ENCODE results near the gene CDYL.
A peak's percentile ranks its signal among the peaks of the same experiment; 100 is the strongest.

The CDYL gene

GRCh38 chr6:4940416-4940815 lies 164.2 kb downstream of the CDYL start:
- DNase-seq: no peak

GRCh38 chr6:4941782-4942672 lies 165.8 kb downstream of the CDYL start:
- DNase-seq: peak; percentile 80

GRCh38 chr6:4942673-4943009 lies 166.4 kb downstream of the CDYL start:
- DNase-seq: no peak

DNA sequence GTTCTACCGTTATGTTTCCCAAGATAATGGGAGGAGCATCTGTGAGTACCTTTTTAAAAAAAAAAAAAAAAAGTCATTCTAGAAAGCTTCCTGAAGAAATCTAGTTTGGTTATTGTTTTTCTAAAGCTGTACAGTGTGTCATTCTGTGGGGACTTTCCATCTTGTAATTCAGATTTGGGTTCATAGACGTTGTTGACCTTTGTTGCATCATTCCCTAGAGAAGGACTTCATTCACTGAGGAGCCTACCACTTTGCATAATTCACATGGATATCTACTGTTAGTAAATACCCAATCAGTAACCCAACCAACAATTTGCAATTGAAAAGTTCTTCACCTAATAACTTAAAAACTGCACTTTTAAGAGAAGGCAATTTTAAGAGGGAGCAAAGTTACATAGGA lies 167.5 kb downstream of the CDYL start:
- DNase-seq: no peak

DNA sequence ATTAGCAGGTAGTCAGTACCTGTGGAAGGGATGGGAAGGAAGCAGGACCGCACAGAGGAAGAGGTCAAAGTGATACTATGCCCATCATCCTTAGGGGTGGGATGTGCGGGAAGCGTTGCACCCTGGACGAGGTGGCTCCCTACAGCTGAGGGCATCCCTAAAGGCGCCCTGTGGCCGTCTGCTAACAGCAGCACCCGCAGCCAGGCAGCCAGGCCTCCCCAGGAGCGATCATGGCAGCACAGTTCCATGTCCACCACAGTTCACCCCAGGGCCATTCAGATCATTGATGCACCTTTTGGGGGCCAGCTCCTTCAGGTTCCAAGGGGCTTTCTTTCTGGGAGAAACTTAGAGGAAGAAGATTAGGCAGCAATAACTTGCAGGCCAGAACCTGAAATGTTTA lies 168.1 kb downstream of the CDYL start:
- DNase-seq: no peak

DNA sequence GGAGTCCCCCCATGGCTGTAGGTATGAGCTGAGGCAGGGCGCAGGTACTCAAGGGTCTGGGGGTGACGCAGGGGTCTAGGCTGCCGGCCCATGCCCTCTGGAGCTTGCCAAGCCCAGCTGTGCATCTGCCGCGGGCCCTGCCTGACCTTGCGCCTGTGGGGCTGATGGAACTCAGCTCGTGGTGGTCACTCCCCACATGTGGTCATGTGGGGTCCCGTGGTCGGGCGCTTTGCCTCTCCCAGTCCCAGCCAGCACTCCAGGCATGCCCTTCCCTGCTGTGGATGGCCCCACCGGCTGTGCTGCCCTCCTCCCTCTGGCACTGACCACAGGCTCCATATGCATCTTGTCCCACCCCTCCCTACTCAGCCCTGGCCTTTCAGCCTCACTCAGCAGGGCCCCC lies 170.3 kb downstream of the CDYL start:
- DNase-seq: no peak

DNA sequence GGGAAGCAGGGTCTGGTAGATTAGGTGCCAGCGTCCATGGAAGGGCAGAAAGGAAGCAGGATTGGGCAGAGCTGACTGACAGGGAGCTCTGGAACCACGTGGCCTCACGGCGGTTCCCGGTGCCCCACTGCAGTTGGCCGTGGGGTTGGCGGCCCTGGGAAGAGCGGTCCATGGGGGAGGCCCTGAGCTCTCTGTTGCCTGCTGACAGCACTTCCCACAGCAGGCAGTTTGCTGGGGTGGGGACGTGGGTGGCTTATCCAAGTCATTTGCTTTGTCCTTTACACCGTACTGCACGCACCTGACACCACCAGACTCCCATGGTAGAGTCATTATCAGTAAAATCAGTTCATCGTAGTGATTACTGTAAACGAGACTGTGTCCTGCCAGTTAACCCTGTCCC lies 171.5 kb downstream of the CDYL start:
- DNase-seq: no peak

DNA sequence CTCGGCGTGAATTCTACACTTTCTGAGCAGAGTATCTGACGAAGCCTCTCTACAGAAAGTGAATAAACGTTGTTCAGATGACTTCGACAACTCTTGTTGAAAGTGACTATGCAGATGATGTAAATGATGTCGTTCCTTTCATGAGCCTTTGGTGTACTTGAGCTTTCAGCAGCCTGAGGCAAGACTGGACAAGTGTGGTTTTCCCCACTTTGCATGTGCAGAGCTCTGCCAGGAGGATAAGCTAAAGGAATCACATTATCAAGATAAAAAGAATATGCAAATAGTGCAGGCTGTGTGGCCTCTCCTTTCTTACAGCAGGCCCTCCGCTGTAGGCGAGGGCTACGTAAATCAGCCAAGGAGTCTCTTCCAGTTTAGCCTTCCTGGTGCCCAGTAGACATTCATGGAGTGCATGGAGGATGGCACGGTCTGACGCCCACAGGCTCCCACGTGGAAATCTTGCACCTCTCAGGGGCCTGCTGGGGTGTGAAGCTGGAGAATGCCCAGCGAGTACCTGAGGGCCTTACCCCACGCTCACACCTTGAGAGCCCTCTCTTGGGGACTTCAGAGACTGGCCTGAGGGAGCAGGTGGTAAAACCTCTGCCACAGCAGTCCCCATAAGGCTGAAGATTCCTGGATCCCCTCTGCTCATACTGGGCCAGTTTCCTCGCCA lies 172.7 kb downstream of the CDYL start:
- no peak for DNase-seq

GRCh38 chr6:4950076-4950475 lies 173.9 kb downstream of the CDYL start:
- no peak for DNase-seq

DNA sequence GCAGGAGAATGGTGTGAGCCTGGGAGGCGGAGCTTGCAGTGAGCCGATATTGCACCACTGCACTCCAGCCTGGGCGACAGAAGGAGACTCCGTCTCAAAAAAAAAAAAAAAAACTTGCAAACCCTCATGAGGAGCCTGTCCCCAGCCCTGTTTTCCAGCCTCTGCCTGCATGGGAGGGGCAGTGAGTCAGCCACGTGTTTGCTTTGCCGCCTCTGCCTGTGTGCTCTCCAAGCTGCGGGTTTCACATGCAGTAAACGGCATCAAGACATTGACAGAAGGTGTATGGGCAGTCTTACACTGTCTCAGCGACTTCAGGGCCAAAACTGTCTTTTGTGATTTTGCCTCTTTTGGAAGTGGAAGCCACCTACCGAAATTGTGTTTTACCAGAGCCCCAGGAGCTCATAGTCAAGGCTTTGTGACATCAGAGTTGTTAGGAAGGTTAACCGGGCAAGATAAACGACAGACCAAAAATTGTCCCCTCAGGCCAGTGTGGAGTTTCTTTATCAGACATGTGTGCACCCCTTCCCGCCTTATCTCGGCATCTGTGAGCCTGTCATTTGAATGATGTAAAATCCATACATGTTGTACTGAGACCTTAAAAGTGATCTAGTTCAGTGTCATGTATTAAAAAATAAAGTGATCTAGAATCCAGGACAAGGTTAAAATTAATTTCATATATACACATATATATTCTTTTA lies 174.8 kb downstream of the CDYL start:
- no peak for DNase-seq

DNA sequence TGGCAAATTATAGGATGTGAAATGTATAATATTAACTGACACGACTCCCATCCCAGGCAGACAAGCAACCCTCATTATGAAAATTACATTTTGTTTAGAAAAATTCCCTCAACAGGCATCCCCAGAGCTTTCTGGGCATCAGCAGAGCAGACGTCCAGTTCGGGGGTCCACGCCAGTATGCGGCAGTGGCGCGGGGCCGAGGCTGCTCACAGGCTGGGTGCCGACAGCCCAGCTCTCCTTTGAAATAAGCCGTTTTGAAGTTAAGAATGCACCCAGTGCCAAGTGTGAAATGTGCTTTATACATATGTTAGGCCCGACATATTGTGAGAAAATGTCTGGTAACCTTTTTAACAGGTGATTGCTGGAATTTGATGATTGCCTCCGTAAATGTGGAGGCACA lies 177.2 kb downstream of the CDYL start:
- DNase-seq: no peak

GRCh38 chr6:4956625-4957024 lies 180.4 kb downstream of the CDYL start:
- no peak for DNase-seq

DNA sequence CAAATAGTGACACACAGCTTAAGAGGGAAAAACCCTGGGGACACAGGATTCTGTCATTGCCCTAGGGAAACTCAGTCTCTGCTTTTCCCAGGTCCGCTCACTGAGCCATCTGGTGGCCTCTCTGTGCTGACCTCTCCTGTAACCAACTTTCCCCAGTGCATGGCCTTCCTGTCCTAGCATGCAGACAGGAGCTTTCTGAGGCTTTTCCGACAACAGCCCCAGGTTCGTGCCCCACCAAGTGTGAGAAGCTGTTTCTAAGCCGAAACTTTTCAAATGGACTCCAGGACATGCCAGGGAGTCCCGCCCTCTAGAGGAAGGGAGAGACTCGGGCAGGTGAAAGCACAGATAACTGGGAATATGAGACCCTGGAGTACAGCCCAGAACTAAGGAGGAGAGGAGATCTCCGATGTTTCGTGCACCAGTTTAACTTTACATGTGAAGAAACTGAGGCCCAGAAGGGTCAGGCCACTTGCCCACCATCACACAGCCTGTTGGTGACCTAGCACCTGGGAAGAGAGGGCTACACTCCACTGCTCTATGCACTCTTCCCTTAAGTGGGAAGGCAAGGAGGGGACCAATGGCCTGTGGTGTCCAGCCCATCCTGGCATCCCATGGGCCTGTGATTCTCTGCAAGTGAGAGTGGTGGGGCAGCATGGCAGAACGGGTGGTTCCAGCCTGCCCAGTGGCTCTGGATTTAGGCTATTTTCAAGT lies 181.5 kb downstream of the CDYL start:
- DNase-seq: peak; percentile 11

DNA sequence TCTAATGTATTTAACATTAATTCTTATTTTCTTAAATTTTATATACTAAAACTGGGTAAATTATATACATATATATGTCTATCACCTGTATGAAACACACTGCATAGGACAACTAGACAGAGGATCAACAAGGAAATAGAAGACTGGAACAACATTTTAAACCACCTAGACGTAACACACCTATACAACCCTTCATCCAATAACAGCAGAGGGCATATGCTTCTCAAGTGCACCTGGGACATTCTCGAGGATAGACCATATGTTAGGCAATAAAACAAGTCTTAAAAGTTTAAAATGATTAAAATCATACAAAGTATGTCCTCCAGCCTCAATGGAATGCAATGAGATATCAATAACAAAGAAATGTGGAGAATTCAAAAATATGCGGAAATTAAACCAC lies 182.4 kb downstream of the CDYL start:
- no peak for DNase-seq

DNA sequence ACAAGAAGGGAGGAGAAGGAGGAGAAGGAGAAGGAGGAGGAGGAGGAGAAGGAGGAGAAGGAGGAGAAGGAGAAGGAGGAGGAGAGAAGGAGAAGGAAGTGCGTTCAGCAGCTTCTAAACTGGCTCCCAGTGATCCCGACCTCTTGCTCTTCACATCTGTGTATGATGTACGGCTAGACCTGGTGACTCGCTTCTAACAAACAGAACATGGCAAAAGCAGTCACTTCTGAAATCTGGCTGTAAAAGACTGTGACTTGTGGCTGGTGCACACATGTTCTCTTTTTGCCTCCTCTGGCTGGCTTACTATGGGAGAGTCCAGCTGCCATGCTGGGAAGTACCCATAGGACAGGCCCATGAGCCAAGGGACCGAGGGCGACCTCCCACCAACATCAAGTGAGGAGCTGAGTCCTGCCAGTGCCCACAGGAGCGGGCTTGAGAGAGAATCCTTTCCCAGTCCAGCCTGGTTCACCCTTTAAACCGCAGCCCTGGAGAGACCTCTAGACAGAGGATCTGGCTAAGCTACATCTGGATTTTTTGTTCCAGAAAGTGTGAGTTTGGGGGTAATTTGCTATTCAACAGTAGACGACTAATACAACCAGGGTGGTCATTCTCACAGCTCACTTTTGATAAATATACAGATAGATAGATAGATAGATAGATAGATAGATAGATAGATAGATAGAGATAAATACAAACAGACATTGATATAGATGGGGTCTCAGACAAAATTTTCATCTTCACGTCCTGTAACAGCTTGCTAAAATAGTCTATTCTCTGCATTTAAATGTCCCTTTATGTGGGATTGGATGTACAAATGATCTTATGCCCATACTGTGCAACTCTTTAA lies 185.3 kb downstream of the CDYL start:
- DNase-seq: no peak

GRCh38 chr6:4962905-4963304 lies 186.7 kb downstream of the CDYL start:
- no peak for DNase-seq

GRCh38 chr6:4964675-4965561 lies 188.7 kb downstream of the CDYL start:
- DNase-seq: no peak

- DNase-seq: no peak
Measured at GRCh38 chr6:4965562-4966389, 189.6 kb downstream of the CDYL start.

GRCh38 chr6:4967301-4968030 lies 191.3 kb downstream of the CDYL start:
- DNase-seq: no peak
